Gastrocnemius medialis (tissue), 4 donors: Measurements from ENCODE around the gene KRT73. TPM values are rescaled to one million over a fixed set of nuclear protein-coding genes. Genes with fewer than 3 reads are reported as not detected.

Experiments used
- ATAC-seq, 2 donors: fragments of 150-250 bp; one replicate each; pipeline ENCODE4 v1.9.1; 2016
- DNase-seq, 2 donors: peaks; one replicate each; pipeline ENCODE4 v3.0.0-alpha.2; 2019
- H3K27ac ChIP-seq, 4 donors: fragments of 200-600 bp; sonication (generic); 1 replicate in 1 of 4; 2 replicates in 3 of 4; pipeline ENCODE4 v1.5.1; 2016 to 2018; ENCODE audit warnings: mild to moderate bottlenecking in 2 of 4, moderate library complexity in 1 of 4
- H3K27me3 ChIP-seq, 3 donors: fragments of 200-600 bp; sonication (generic) in 2 of 3; 1 replicate in 1 of 3; 2 replicates in 2 of 3; pipeline versions ENCODE4 v1.5.1 to v1.6.0; 2016 to 2019; ENCODE audit warnings: mild to moderate bottlenecking in 1 of 3, moderate library complexity in 1 of 3
- H3K36me3 ChIP-seq, 2 donors: fragments of 200-600 bp; sonication (generic) in 1 of 2; one replicate each; pipeline ENCODE4 v1.5.1; 2017 to 2018
- H3K4me1 ChIP-seq, 2 donors: fragments of 200-600 bp; sonication (generic) in 1 of 2; one replicate each; pipeline ENCODE4 v1.5.1; 2016 to 2017; ENCODE audit warnings: mild to moderate bottlenecking in 2 of 2
- H3K4me3 ChIP-seq, 4 donors: fragments of 200-600 bp; sonication (generic) in 3 of 4; 1 replicate in 1 of 4; 2 replicates in 3 of 4; pipeline ENCODE4 v1.5.1; 2016 to 2019; ENCODE audit warnings: mild to moderate bottlenecking in 2 of 4
- H3K9me3 ChIP-seq, 3 donors: fragments of 200-600 bp; sonication (generic) in 2 of 3; 1 replicate in 1 of 3; 2 replicates in 2 of 3; pipeline ENCODE4 v1.5.1; 2016 to 2019
- CTCF ChIP-seq, 5 experiments: fragments of 450-650 bp in 3 of 5; fragments of 200-600 bp in 2 of 5; sonication (generic) in 2 of 5; IDR thresholded peaks in 4 of 5; conservative IDR thresholded peaks in 1 of 5; 1 replicate in 4 of 5; 2 replicates in 1 of 5; pipeline ENCODE4 v1.5.1; 2016 to 2019; ENCODE audit warnings: antibody characterized with exemption in 5 of 5, mild to moderate bottlenecking in 3 of 5, moderate library complexity in 3 of 5
- POLR2A ChIP-seq, 2 donors: fragments of 450-650 bp; IDR thresholded peaks; one replicate each; pipeline ENCODE4 v1.6.1; 2017; ENCODE audit warnings: antibody characterized with exemption in 2 of 2, mild to moderate bottlenecking in 2 of 2, moderate library complexity in 2 of 2
- in situ Hi-C, 4 donors: fragments of 200-750 bp; cut with MboI; loops; one replicate each; pipeline versions ENCODE4 v1.15.0 to v1.8.0; 2017; ENCODE audit warnings: low sequenced_read_pairs in 4 of 4
- intact Hi-C: fragments of 100-400 bp; cut with DNase I; formaldehyde crosslinking; loops from one replicate; pipeline ENCODE4 v1.15.1; 2023; ENCODE audit warnings: low total_unique reads
- total RNA-seq, 4 donors: library from RNA; depleted of rRNA; stranded (reverse); fragments of >200 nt; gene quantifications; one replicate each; pipeline versions ENCODE4 v1.1.0 to v1.2.3, GENCODE V29; 2016

KRT73 gene
- total RNA-seq, 4 donors from 2014 or later: not detected

- ATAC-seq: no peak
- in situ Hi-C loops (no loop called here), intact Hi-C loops (no loop called here)
- Histone ChIP-seq H3K36me3 (no peaks in the 10 kb centered on the region), H3K4me3 (no peak overlapping the region), H3K4me1 (no peaks in the 10 kb centered on the region), H3K9me3 (no peaks in the 10 kb centered on the region), H3K27me3 (no peaks in the 10 kb centered on the region), H3K27ac (no peak overlapping the region)
- no peak for DNase-seq
- no peak for TF ChIP-seq CTCF (IDR thresholded peaks at IDR 0.05 in 4 of 5, conservative IDR thresholded peaks at IDR 0.05 in 1 of 5)
- no peak for TF ChIP-seq POLR2A (IDR thresholded peaks at IDR 0.05)
Measured at GRCh38 chr12:52645120-52645761, 26.9 kb upstream of the KRT73 start.

- H3K4me1 ChIP-seq: no peaks in the 10 kb centered on the region
- in situ Hi-C loops: no loop called here
- DNase-seq (no peak), ATAC-seq (no peak)
- no peaks in the 10 kb centered on the region for H3K36me3 ChIP-seq
- peaks cover 0 to 6% (median 0%) of the 10 kb centered on the region in 3 donors for H3K27me3 ChIP-seq
- no peaks in the 10 kb centered on the region for H3K9me3 ChIP-seq
- intact Hi-C loops: no loop called here
- no peak overlapping the region for H3K27ac ChIP-seq
- no peak overlapping the region for H3K4me3 ChIP-seq
- TF ChIP-seq POLR2A (IDR thresholded peaks at IDR 0.05): no peak
- TF ChIP-seq CTCF (IDR thresholded peaks at IDR 0.05 in 4 of 5, conservative IDR thresholded peaks at IDR 0.05 in 1 of 5): no peak
Measured at GRCh38 chr12:52644078-52644415, 25.7 kb upstream of the KRT73 start.

- intact Hi-C loops: no loop called here
- Histone ChIP-seq H3K27me3 (peaks cover 0 to 8% (median 0%) of the 10 kb centered on the region in 3 donors), H3K4me3 (no peak overlapping the region), H3K9me3 (no peaks in the 10 kb centered on the region), H3K27ac (no peak overlapping the region), H3K36me3 (no peaks in the 10 kb centered on the region), H3K4me1 (no peaks in the 10 kb centered on the region)
- in situ Hi-C loops: no loop called here
- TF ChIP-seq POLR2A (IDR thresholded peaks at IDR 0.05) (no peak), CTCF (IDR thresholded peaks at IDR 0.05 in 4 of 5, conservative IDR thresholded peaks at IDR 0.05 in 1 of 5) (no peak)
- DNase-seq (no peak), ATAC-seq (no peak)
Measured at GRCh38 chr12:52643233-52644077, 25.1 kb upstream of the KRT73 start.

GRCh38 chr12:52641468-52641867, 23.1 kb upstream of the KRT73 start:
- Histone ChIP-seq H3K36me3 (no peaks in the 10 kb centered on the region), H3K27me3 (peaks cover 0 to 11% (median 0%) of the 10 kb centered on the region in 3 donors), H3K9me3 (no peaks in the 10 kb centered on the region), H3K4me3 (no peak overlapping the region), H3K4me1 (no peaks in the 10 kb centered on the region), H3K27ac (no peak overlapping the region)
- no peak for TF ChIP-seq POLR2A (IDR thresholded peaks at IDR 0.05)
- TF ChIP-seq CTCF (IDR thresholded peaks at IDR 0.05 in 4 of 5, conservative IDR thresholded peaks at IDR 0.05 in 1 of 5): no peak
- DNase-seq (no peak), ATAC-seq (no peak)
- in situ Hi-C loops: no loop called here
- intact Hi-C loops: no loop called here
